RPMI8226 (cell line): ENCODE results near the gene BBOF1.

Experiments used
- DNase-seq: peaks from one replicate; pipeline ENCODE4 v3.0.0-alpha.2; 2015

Gene BBOF1

DNA sequence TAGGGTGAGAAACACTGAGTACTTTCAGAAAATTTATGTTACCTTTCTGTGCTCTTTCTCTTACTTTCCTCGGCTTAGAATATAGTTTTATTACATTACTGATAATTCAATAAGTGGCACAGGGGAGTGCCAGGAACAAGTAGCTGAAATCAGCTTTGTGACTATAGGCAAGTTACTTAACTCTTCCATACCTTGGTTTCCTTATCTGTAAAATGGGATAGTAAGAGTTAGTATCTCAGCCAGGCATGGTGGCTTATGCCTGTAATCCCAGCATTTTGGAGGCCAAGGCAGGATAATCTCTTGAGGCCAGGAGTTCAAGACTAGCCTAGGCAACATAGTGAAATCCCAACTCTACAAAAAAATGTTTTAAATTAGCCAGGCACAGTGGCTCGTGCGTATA, 15.4 kb downstream of the BBOF1 start:
- no peak for DNase-seq

DNA sequence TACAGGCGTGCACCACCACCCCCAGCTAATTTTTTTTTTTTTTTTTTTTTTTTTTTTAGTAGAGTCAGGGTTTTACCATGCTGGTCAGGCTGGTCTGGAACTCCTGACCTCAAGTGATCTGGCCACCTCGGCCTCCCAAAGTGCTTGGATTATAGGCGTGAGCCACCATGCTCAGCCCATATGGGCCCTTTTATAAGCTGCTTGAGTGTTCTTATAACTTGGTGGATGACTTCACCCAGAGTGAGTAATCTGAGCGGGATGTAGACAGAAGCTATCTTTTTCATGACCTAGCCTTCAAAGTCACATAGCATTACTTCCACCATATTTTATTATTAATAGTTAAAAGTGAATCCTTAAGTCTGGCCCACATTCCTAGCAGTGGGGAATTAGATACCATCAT, 16.4 kb downstream of the BBOF1 start:
- no peak for DNase-seq

DNA sequence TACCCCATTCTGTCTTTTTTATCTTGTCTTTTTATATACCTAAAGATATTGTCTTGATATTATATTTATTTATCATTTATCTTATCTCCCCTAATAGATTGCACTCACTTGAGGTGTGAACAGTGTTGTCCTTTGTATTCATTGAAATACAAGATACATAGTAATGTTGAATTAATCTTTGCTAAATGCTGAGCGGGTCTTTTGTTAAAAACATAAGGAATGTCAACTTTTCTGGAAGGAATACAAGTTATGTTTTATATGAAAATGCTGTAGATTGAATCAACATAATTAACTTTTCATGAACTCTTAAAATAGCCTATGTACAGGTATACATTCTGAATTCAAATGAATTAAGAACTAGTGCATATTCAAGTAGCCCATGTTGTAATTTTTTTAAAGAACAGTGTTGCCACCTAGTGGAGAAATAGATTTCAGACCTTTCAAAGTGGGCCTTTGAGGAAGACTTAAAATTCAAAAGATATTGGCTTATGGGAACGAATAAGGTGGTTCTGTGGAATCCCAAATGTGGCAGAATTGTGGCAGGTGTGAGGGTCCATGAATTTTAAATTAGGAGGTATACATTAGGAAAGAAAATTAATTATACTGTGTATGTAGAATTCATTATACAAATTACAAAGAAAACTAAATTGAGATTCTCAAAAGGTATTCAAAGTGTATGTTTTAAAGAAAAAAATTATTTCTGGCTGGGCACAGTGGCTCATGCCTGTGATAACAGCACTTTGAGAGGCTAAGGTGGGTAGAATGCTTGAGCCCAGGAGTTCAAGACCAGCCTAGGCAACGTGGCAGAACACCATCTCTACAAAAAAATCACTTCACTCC, 19.1 kb downstream of the BBOF1 start:
- peak; percentile 39 for DNase-seq

DNA sequence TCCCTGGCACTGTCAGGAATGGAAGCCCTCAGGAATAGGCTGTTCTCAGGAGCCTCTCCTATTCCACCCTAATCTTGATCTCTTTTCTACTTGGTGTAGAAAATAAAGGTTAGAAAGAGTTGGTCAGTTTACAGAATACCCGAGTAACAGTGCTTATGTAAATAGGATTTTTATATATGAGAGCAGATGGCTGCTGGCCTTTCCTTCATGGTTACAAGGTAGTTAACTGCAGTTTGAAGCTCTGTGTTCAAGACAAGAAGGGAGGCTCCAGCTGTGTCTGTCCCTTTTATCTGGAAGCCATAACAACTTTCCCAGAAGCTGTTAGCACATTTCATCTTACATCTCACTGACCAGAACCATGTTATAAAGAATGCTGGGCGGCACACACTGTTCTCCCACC, 23.1 kb downstream of the BBOF1 start:
- DNase-seq = no peak

DNA sequence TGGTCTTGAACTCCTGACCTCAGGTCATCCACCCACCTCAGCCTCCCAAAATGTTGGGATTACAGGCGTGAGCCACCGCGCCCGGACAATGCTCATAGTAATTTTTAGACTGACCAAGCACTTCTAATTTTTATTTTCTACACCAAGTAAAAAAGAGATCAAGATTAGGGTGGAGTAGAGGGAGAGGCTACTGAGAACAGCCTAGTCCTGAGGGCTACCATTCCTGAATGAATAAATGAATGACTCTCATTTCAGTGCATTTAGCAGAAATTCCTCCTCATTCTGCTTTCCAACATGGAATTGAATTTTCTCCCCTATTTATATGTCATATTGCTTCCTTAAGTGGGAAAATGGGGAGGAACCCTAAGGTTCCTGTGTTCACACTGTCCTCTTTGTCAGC, 26.4 kb downstream of the BBOF1 start:
- no peak for DNase-seq

DNA sequence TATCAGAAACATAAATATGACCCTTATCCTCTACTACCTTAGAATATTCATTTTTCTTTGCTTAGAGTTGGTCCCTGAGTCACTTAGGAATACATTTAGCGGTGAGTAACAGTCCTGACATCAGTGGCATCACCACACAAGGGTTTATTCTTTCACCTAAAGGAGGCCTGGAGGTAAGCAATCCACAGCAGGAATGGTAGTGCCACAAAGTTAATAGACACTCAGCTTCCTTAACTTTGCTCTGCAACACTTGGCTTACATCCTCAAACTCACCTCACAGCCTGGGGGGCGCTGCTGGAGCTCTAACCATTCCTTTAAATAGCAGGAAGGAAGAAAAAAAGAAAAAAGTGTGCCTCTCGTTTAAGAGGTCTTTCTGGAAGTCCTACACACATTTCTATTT, 29.1 kb downstream of the BBOF1 start:
- no peak for DNase-seq

DNA sequence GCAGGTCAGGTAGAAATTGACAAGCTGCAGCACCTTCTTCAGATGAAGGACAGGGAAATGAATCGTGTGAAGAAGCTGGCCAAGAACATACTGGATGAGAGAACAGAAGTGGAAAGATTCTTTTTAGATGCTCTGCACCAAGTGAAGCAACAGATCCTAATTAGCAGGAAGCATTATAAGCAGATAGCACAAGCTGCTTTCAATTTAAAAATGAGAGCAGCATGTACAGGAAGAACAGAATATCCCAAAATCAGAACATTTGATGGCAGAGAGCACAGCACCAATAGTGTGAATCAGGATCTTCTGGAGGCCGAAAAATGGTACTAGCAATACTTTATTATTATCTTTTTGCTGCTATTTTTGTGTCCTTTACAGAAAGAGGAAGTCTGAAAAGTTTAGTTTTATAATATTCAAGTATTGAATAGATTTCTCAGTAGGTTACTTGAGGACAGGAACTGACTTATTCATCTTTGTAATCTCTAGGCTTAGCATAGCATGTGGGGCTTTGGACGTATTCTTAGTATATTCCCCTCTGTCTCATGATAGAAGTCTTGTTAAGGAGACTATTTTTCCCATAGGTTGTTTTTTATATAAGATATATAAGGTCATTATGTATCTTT, 30.8 kb downstream of the BBOF1 start:
- no peak for DNase-seq

DNA sequence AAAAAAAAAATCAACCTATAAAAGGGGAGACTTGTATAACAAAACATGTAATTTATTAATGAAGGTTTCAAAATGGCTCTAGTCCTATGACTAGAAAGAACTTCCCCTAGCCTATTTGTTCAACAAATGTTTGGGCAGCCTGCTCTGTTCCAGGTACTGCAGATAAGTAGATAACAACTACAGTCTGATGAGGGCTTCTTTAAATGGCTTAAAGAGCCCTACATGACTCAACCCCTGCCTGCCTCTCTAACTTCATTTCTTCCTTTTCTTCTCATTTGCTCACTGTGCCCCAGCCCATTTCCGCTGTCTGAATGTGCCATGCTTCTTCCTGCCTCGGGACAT, 43.6 kb downstream of the BBOF1 start:
- no peak for DNase-seq

DNA sequence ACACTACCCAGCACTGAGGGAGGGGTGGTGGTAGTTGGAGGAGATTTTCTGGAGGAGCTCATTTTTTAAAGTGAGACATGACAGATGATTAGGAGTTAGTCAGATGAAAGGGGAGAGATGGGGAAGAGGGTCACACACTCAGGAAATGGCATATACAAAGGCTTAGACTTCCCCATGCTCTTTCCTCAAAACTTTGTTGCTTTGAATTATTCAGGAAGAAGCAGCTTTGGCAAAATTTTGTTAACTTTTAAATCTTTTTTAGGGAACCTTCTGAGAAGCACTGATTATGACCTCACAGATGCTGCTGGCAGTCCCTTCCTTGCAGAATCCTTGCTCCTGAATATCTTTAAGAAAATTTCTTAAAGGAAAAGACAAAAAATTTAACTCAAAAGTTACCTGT, 45.3 kb downstream of the BBOF1 start:
- no peak for DNase-seq

DNA sequence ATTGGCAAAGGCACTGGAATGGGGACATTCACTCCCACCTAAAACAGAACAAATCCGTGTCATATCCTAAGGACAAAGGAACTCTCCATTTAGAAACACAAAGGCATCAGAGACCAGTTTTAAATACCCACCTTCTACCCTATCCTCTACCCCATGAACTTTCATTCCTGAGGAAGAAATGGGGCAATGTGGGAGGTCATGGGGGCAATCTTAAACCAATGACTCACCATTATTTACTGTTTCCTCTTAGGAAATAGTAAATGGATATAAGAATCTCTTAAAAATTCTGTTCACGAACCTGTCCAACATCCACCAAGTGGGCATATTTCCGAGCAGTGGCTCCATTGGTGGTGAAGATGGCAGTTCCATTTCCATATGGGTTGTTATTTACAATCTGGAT, 45.7 kb downstream of the BBOF1 start:
- no peak for DNase-seq

DNA sequence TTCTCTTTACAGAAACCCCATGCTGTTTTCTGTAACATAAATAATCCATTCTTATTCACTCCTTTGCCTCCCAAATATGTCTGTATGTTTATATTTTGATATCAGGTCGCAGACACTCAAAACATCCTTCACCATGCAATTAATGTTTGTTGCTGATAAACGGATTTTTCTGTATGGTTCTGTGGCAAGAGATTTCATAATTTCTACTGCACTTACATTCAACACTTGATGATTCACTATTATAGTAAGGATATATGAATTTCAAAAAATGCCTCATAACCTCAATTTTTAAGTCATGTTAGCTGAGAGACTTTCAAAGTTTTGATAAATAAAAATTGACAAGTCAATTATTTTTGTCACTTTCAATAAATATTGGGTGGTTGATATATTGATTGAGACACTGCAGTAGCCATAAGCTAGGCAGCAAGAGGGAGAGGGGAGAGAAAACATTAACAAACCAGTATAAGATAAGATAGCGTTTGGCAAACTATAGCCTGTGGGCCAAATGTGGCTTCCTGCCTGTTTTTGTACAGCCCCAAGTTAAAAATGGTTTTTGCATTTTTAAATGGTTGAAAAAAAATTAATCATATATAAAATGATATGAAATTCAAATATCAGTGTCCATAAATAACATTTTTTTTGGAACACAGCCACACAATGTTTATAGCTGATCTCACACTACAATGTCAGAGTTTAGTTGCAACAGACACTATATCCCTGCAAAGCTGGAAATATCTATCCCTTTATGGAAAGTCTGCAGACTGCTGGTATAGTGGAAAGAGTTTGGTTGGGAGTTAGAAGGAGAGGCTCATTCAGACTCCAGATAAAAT, 46.8 kb downstream of the BBOF1 start:
- no peak for DNase-seq

DNA sequence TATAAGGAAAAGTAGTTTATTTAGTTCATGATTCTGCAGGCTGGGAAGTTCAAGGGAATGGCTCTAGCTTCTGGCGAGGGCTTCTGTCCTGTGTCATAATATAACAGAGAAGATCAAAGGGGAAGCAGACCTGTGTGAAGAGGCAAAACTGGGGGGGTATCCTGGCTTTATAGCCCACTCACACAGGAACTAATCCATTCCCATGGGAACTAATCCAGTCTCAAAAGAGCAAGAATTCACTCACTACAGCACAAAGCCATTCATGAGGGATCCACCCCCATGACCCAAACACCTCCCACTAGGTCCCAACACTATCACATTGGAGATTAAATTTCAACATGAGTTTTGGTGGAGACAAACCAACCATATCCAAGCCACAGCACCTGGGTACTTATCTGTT, 58.3 kb downstream of the BBOF1 start:
- no peak for DNase-seq

DNA sequence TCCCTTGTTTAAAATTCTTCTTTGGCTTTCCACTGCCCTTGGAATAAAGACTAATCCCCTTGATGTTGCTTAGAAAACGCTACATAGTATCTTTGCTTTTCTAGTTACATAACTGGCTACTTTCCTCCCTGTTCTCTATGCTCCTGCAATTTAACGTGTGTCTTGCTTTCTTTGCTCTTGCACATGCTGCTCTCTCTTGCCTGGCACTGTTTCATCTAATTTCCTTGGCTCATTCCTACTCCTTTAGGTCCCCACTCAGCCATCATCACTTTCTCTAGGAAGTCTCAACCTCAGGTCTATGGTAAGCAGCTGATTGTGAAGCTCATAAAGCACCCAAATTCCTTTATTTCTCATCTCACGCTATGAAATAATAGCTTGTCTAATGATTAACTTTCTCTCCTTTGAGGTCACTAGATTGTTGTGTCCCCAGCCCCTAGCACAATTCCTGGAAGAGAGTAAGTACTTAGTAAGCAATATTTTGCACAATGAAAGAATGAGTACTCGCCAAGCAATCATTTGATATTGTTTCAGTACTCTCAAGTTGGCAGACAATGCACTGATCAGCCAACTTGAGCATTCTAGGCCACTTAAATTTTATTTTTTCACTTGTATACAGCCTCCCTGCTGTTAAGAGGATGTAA, 61.8 kb downstream of the BBOF1 start:
- no peak for DNase-seq

DNA sequence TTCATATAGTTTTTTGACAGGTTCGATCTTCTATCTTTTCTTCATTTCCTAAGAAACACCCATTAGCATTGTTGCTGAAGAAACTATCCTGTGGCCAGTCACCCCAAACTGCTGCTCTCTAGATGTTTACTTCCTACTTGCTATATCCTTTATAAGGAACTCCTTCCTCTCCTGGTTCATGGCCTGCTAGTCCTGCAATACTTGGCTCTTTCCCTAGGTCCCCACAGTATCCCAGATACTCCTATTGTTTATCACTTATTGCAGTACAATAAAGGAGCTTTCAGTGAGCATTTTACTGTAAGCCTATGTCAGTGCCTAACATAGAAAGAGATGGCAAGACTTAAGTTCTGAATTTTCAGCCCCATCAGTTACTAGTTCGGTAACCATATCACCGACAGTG, 62.3 kb downstream of the BBOF1 start:
- no peak for DNase-seq

DNA sequence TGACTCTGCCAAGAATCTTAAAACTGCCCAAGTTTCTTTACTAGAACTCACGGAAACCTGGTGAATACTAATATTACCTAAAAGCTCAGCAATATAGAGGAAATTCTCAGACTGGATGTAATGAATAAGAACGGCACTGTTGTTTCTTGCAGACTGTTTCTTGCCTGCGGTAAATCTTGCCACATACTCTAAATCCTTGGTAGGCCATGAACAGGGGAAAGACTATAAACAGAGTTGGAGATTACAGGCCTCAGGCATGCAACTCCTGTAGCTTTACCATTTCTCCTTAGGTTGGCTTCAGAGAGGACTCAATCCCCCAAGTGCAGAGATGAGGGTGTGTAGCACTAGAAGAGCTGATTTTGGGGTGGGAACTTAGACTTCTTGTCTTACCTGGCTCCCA, 64.0 kb downstream of the BBOF1 start:
- no peak for DNase-seq

DNA sequence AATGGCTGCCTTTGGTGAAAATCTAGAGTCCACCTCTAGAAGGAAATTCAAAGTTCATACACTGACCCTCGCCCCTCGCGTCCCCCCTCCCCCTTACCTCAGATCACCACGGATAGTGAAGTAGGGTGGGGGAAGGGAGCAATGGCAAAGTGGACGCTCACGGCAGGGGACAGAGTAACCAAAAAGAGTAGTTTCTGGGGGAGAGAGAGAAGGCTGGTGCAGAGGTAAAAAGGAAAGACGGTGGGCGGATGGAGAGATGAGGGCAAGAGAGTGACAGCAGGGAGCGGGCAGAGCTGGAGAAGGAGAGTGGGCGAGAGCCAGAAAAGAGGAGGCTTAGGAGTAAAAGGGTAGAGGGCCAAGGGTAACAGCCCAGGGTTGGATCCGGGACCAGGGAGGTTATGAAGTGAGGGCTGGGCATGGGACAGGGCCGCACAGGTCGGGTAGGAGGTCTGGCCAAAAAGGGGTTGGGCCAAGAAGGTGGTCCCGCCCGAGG, 64.7 kb downstream of the BBOF1 start:
- no peak for DNase-seq

DNA sequence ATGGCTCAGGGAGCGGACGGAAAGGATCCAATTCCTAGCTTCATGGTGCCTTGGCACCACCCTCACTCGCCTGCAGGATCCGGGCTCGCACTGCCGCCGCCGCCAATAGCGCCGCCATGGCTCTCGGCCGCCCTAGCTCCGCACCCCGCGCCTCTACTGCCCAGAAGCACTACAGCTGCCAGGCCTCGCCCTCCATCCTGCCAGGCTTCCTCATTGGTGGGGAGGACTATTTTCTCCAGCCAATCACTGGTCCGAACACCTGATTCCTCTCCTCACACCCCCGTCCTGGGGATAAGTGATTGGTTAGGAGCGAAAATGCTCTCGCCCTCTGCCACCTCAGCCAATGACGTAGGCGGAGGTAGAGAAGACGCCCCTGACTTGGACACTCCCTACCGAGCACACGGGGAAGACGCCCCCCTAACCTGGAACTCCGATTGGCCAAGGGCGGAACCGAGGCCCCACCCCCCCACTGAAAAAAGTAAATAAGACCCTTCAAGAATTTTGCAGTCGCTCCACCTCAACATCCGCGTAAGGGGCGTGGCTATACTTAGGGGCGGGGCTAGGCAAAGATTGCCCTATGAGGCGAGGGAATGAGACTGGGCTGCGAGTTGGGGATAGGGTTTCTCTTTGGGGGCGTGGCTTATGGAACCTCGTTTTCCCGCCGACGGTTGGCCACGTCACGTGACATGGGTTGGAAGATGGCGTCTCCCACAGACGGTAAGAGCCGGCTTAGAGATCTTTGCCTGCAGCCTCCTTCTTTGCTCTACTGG, 65.3 kb downstream of the BBOF1 start, which contains the start of the genes ALDH6A1 and LIN52:
TSS of gene ALDH6A1 (minus strand) at position 177 of the 770 bp plus-strand sequence. CDS start at position 118, 59 bp downstream.
TSS of gene LIN52 (plus strand) at position 680 of the 770 bp plus-strand sequence. CDS start at position 699, 19 bp downstream.
- DNase-seq = peak; percentile 97

DNA sequence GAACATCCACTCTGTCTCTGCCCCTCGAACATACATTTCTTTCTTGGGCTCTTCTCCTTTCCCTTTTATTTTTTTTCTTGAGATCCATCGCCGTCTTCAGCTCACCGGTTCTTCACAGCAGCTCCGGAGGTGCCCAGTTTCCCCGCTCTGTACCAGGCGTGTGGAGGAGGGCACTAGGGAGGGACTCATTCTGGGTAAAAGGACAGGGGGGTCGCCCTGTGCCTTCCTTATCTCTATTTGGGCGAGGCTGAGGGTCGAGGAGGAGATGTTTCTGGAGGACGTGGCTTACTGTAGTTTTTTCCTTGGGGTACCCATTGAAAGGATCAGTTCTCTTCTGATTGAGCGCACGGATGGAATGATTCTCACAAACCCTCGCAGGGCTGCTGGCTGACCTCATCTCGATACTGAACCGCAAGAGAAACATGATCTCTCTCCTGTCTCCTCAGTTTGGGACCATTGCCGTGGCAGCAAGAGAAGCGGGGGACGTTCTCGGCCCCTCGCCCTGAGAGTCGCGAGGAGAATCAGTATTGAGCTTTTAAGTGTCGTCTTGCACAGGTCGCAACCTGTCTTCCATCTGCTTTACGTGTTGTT, 66.0 kb downstream of the BBOF1 start:
- peak; percentile 3 for DNase-seq

DNA sequence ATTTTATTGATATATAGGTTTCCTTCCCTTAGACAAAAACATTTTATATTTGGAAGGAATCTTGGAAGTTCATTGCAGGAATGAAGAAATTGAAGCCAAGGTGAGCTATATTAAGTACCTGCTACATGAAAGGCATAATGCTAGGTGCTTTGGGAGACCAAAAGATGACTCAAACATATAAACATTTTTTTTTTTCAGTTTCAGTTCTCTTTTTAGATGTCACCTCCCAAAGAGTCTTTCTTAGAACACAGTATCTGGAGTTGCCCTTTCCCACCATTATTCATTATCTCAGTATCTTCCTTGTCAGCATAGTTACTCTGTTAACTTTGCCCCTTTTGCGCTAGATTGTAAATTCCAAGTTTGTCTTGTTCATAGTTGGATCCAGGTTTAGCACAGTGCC, 66.7 kb downstream of the BBOF1 start:
- DNase-seq = peak; percentile 43

DNA sequence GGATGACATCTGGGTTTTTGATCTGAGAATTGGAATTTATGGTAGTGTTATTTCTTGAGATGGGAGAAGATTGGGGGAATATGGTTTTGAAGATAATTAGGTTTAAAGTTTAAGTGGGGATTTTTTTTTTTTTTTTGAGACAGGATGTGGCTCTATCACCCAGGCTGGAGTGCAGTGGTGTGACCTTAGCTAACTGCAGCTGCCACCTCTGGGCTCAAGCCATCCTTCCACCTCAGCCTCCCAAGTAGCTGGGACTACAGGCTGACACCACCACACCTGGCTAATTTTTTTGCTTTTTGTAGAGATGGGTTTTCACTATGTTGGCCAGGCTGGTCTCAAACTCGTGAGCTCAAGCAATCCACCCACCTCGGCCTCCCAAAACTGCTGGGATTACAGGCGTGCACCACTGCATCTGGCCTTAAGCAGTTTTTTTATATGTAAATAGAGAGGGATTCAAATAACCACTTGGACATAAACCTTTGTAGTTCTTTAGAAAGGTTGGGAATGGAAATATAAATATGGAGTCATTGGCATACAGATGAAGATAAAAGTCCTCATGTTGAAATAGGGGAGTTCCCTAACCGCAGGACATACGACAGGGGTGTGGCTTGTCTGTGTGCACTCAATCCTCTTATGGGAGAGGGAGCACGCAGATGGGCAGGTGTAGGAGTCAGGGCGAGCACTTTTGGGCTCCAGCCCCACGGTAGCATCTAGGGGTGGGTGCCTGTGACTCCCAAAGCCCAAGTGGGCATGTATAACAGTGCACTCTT, 70.3 kb downstream of the BBOF1 start:
- no peak for DNase-seq

DNA sequence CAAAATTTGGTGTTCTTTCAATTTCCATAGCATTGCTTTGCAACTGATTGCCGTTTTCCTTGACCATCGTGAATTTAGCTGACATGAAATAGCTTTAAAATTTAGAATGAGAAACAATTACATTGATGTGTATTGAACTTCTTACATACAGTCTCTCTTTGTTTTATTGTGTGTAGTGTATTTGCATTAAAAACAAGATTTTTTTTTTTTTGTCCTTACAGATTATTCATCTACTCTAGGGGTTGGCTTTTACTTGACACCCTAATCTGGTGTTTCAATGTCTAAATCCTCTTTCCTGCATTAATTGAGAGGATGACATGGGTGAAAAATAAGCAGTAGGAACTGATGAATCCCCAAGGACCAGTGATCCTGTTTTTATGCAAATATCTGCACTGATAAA, 86.2 kb downstream of the BBOF1 start:
- no peak for DNase-seq
